SHP77 (cell line): ENCODE results near the gene NADK.
"Not testable (repeated sequence)": the region's sequence is repeated elsewhere in the genome, so short reads cannot be mapped to it uniquely, and the experiment has no call there.

Source experiments
- DNase-seq, 2 experiments: peaks; one replicate each; lab custom pipeline; 2025; lab: John Stamatoyannopoulos, UW

Gene NADK

GRCh38 chr1:1704284-1704957 lies 73.8 kb downstream of the NADK start:
- not testable (repeated sequence) for DNase-seq

DNA sequence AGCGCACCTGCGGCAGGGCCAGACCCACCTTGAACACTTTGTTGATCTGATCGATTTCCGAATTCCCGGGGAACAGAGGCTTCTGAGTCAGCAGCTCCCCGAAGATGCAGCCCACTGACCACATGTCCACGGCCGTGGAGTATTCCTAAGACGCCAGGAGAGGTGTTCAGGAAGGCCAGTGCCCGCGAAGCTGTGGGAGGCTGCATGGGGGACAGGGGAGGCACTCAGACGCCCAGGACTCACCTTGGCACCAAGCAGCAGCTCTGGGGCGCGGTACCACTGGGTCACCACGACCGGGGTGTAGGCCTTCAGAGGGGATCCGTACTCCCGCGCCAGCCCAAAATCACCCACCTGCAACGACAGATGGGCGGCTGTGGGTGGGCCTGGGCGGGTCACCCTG lies 74.5 kb downstream of the NADK start:
- DNase-seq: no peak

- DNase-seq: not testable (repeated sequence)
Measured at GRCh38 chr1:1702506-1702905, 75.8 kb downstream of the NADK start.
